Immature natural killer cell (primary cell): ENCODE data around the gene NPR3. TPM values are rescaled to one million over a fixed set of nuclear protein-coding genes. Genes with fewer than 3 reads are reported as not detected.
A peak's percentile ranks its signal among the peaks of the same experiment; 100 is the strongest.
"Not testable (repeated sequence)": the region's sequence is repeated elsewhere in the genome, so short reads cannot be mapped to it uniquely, and the experiment has no call there.

ENCODE experiments used
- DNase-seq, 3 donors: peaks; one replicate each; pipeline ENCODE4 v3.0.0; 2022; ENCODE audit warnings: mixed read lengths in 1 of 3
- H3K27ac Mint-ChIP-seq, 6 donors: one replicate each; pipeline ENCODE4 v1.8.0; 2020; ENCODE audit warnings: mixed read lengths in 6 of 6, mild to moderate bottlenecking in 5 of 6, inconsistent platforms in 4 of 6, moderate library complexity in 3 of 6
- H3K27me3 Mint-ChIP-seq, 3 donors: one replicate each; pipeline ENCODE4 v1.8.0; 2020 to 2021; ENCODE audit warnings: low read depth in 3 of 3, mild to moderate bottlenecking in 3 of 3, mixed read lengths in 3 of 3, moderate library complexity in 3 of 3, inconsistent platforms in 1 of 3
- H3K36me3 Mint-ChIP-seq, 3 donors: one replicate each; pipeline ENCODE4 v1.8.0; 2020; ENCODE audit warnings: mixed read lengths in 3 of 3, inconsistent platforms in 2 of 3, mild to moderate bottlenecking in 2 of 3
- H3K4me1 Mint-ChIP-seq, 2 donors: one replicate each; pipeline ENCODE4 v1.8.0; 2020; ENCODE audit warnings: inconsistent platforms in 2 of 2, mild to moderate bottlenecking in 2 of 2, mixed read lengths in 2 of 2, moderate library complexity in 1 of 2
- H3K4me3 Mint-ChIP-seq, 5 donors: one replicate each; pipeline ENCODE4 v1.8.0; 2020; ENCODE audit warnings: mild to moderate bottlenecking in 5 of 5, mixed read lengths in 5 of 5, inconsistent platforms in 3 of 5, moderate library complexity in 3 of 5
- H3K9me3 Mint-ChIP-seq, 6 donors: one replicate each; pipeline ENCODE4 v1.8.0; 2020; ENCODE audit warnings: mild to moderate bottlenecking in 6 of 6, mixed read lengths in 6 of 6, inconsistent platforms in 4 of 6, moderate library complexity in 3 of 6
- polyA plus RNA-seq, 3 donors: library from polyadenylated mRNA; unstranded; fragments of 300-500 nt; fragmentation: Illumina TruSeq; gene quantifications; one replicate each; pipeline ENCODE4 v1.2.3, GENCODE V29; 2021

The NPR3 gene
- polyA plus RNA-seq, 3 donors from 2014 or later: 0.04 TPM; not detected in 2

DNA sequence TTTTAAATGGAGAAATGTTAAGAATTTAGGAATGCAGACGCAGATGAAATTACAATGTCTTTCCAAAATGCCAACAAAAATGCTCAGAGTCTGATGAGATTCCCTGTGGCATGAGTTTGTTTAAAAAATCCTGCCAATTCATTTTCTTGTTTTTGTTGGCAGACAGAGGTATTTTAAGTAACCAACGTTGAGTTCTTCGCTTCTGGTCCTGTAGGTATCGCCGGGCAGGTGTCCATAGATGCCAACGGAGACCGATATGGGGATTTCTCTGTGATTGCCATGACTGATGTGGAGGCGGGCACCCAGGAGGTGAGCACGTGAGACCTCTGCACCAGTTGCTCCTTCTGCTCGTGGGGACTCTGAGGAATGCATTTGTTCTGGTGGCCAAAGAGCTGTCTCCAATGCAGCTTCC is 69.4 kb downstream of the NPR3 start:
- DNase-seq: no peak
- no peaks in the 10 kb centered on the region for H3K9me3 Mint-ChIP-seq
- no peaks in the 10 kb centered on the region for H3K4me1 Mint-ChIP-seq
- H3K27ac Mint-ChIP-seq: no peak overlapping the region
- peaks cover 0 to 7% (median 2%) of the 10 kb centered on the region in 3 donors for H3K27me3 Mint-ChIP-seq
- no peaks in the 10 kb centered on the region for H3K36me3 Mint-ChIP-seq
- no peak overlapping the region for H3K4me3 Mint-ChIP-seq

- Mint-ChIP-seq H3K9me3 (peaks cover 0 to 5% (median 0%) of the 10 kb centered on the region in 6 donors), H3K4me1 (peaks cover 0 to 2% of the 10 kb centered on the region in 2 donors), H3K27ac (no peak overlapping the region), H3K4me3 (no peak overlapping the region), H3K36me3 (peaks cover 0 to 3% (median 0%) of the 10 kb centered on the region in 3 donors), H3K27me3 (peaks cover 2 to 7% (median 3%) of the 10 kb centered on the region in 3 donors)
- DNase-seq: no peak
Observed at GRCh38 chr5:32783661-32784060, 72.5 kb downstream of the NPR3 start.

DNA sequence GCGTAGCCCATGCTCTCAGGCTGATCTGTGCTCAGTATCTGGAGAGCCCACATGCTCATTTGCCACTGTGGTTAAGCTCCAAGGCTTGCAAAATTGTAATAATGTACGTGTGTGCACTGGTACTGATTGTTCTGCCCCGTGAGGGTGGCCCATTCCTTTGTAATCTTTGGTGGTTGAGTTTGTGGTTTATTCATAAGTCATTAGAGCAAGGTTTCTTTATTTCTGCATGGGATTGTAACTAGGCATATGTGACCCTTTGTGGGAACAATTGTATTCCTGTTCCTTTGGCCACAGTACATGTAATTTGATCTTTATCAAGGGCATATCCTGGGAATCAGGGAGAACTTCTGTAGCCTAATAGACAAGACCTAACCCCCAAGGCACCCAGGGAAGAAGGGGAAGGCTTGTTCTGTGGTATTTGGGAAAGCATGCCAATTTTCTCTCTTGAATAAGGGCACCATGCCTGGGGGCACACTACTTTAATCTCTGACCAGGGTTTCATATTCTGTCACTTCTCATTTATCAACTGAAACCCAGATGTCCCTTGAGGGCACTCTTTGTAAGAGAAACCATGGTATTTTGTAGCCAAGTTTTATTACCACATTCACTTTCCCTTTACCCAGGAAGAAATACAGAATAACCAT is 74.6 kb downstream of the NPR3 start:
- H3K4me1 Mint-ChIP-seq: peaks cover 0 to 2% of the 10 kb centered on the region in 2 donors

DNA sequence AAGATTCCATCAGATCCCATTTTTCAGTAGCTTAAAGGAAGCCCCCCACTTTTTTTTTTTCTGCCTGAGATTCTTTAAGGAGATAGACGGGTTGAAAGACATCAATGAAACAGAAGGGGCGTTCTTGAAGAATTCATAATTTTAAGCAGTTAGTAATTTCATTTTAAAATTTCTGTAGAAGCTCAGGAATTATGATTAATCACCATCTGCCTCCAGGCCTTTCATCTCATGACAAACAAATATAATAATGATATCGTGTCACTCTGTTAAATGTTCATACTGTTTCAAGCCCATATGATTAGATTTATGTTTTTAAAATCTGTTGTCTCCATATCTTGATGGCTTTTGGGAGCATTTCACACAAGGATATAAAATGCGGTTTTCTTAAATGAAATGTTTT is 75.2 kb downstream of the NPR3 start:
- Mint-ChIP-seq H3K27ac (no peak overlapping the region), H3K9me3 (peaks cover 0 to 5% (median 0%) of the 10 kb centered on the region in 6 donors), H3K27me3 (peaks cover 0 to 10% (median 3%) of the 10 kb centered on the region in 3 donors), H3K4me3 (no peak overlapping the region), H3K4me1 (peaks cover 0 to 2% of the 10 kb centered on the region in 2 donors), H3K36me3 (peaks cover 0 to 3% (median 0%) of the 10 kb centered on the region in 3 donors)
- DNase-seq: no peak

More for the DNA sequence above, 74.6 kb downstream of the NPR3 start:
- H3K9me3 Mint-ChIP-seq: peaks cover 0 to 5% (median 0%) of the 10 kb centered on the region in 6 donors
- H3K27me3 Mint-ChIP-seq: peaks cover 0 to 10% (median 3%) of the 10 kb centered on the region in 3 donors
- DNase-seq: no peak
- H3K36me3 Mint-ChIP-seq: peaks cover 0 to 3% (median 0%) of the 10 kb centered on the region in 3 donors
- no peak overlapping the region for H3K4me3 Mint-ChIP-seq
- no peak overlapping the region for H3K27ac Mint-ChIP-seq

- Mint-ChIP-seq H3K36me3 (peaks cover 0 to 3% (median 0%) of the 10 kb centered on the region in 3 donors), H3K4me1 (peaks cover 0 to 2% of the 10 kb centered on the region in 2 donors), H3K27me3 (peaks cover 2 to 12% (median 6%) of the 10 kb centered on the region in 3 donors), H3K9me3 (peaks cover 0 to 5% (median 0%) of the 10 kb centered on the region in 6 donors), H3K27ac (no peak overlapping the region), H3K4me3 (no peak overlapping the region)
- DNase-seq: no peak
Observed at GRCh38 chr5:32790411-32790951, 79.4 kb downstream of the NPR3 start.

DNA sequence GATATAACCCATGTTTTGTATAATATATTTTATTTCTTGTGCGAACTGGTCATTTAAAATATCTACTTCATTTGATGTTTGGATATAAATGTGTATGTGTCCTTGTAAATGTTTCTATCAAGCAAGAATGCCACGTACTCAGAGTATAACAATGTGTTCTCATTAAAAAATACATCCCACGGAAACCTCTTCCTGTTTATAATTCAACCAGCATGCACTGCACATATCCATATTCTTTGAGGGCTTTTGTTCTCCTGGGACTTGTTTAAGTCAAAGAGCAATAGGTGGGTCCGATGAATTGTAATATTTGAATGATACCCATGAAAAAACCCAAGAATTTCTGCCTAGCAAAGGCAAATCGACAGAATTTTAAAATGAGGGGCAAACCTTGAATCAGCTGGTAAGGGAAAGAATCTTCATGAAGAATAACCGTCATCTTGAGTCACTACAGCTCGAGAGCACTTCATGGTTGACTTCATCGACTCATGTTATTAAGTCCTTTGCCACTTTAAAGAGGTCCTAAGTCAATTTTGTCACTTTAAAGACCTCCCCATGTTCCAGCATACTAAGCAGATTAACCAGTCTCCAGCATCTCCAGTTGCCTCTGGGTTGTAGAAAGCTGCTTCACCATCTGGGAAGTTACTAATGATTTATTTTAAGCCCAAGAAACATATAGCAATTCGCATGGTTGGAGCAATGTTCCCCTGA is 80.6 kb downstream of the NPR3 start:
- H3K4me1 Mint-ChIP-seq: no peaks in the 10 kb centered on the region

DNA sequence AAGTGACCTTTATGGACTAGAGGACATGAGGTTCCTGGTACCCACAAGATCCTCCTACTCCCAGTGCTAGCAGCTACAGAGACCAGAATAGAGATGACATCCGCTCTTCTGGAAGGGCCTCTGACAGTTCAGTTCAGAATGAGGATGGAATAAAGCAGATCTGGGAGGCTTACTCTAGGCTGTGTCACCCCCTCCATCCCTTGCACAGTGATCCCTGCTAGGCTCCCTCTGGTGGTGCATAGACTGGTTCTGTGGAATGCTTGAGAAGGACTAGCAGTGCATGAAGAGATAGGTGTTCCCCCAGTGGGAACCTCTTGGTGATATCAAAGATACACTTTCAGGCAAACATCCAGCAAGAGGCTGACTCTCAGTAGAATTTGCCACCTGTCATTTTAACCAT is 83.0 kb downstream of the NPR3 start:
- no peak overlapping the region for H3K27ac Mint-ChIP-seq
- H3K36me3 Mint-ChIP-seq: no peaks in the 10 kb centered on the region
- DNase-seq: no peak
- H3K4me3 Mint-ChIP-seq: no peak overlapping the region
- no peaks in the 10 kb centered on the region for H3K9me3 Mint-ChIP-seq
- peaks cover 3 to 4% (median 4%) of the 10 kb centered on the region in 3 donors for H3K27me3 Mint-ChIP-seq
- no peaks in the 10 kb centered on the region for H3K4me1 Mint-ChIP-seq

More for the DNA sequence above, 80.6 kb downstream of the NPR3 start:
- Mint-ChIP-seq H3K9me3 (peaks cover 0 to 5% (median 0%) of the 10 kb centered on the region in 6 donors), H3K4me3 (no peak overlapping the region), H3K27ac (no peak overlapping the region), H3K36me3 (peaks cover 0 to 3% (median 0%) of the 10 kb centered on the region in 3 donors), H3K27me3 (peaks cover 2 to 8% (median 5%) of the 10 kb centered on the region in 3 donors)
- DNase-seq: no peak

- H3K36me3 Mint-ChIP-seq: no peaks in the 10 kb centered on the region
- peaks cover 0 to under 1% of the 10 kb centered on the region in 2 donors for H3K4me1 Mint-ChIP-seq
- H3K27me3 Mint-ChIP-seq: peaks cover 3 to 5% (median 4%) of the 10 kb centered on the region in 3 donors
- H3K9me3 Mint-ChIP-seq: peaks cover 5 to 27% (median 12%) of the 10 kb centered on the region in 6 donors
- no peak overlapping the region for H3K27ac Mint-ChIP-seq
- no peak for DNase-seq
- H3K4me3 Mint-ChIP-seq: no peak overlapping the region
Observed at GRCh38 chr5:32802764-32803163, 91.6 kb downstream of the NPR3 start.

GRCh38 chr5:32803656-32804055 is 92.5 kb downstream of the NPR3 start:
- Mint-ChIP-seq H3K27me3 (peaks cover 3 to 7% (median 4%) of the 10 kb centered on the region in 3 donors), H3K4me3 (no peak overlapping the region), H3K27ac (peak overlapping the region in 1 of 6 donors; percentile 1), H3K9me3 (peaks cover 8 to 27% (median 12%) of the 10 kb centered on the region in 6 donors), H3K4me1 (peaks cover 0 to 5% of the 10 kb centered on the region in 2 donors), H3K36me3 (no peaks in the 10 kb centered on the region)
- no peak for DNase-seq

DNA sequence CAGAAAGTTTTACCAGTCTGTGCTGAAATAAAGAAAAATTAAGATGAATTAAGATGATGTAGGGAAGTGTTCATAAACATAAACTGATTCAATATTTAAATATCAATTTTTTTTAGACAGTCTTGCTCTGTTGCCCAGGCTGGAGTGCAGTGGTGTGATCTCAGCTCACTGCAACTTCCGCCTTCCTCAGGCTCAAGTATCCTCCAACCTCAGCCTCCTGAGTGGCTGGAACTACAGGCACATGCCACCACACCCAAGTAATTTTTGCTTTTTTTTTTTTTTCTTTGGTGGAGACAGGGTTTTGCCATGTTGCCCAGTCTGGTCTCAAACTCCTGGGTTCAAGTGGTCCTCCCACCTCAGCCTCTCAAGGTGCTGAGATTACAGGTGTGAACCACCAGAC is 94.3 kb downstream of the NPR3 start:
- H3K9me3 Mint-ChIP-seq: peaks cover 6 to 15% (median 9%) of the 10 kb centered on the region in 6 donors
- not testable (repeated sequence) for DNase-seq, H3K36me3 Mint-ChIP-seq, H3K27ac Mint-ChIP-seq, H3K4me3 Mint-ChIP-seq
- H3K27me3 Mint-ChIP-seq: peaks cover 0 to 12% (median 6%) of the 10 kb centered on the region in 3 donors
- peaks cover 10 to 15% of the 10 kb centered on the region in 2 donors for H3K4me1 Mint-ChIP-seq

- Mint-ChIP-seq H3K27me3 (peaks cover 0 to 12% (median 6%) of the 10 kb centered on the region in 3 donors), H3K36me3 (no peaks in the 10 kb centered on the region), H3K4me3 (no peak overlapping the region), H3K4me1 (peaks cover 11 to 18% of the 10 kb centered on the region in 2 donors), H3K9me3 (peaks cover 4 to 11% (median 8%) of the 10 kb centered on the region in 6 donors), H3K27ac (no peak overlapping the region)
- no peak for DNase-seq
Observed at GRCh38 chr5:32805971-32806638, 95.0 kb downstream of the NPR3 start.

GRCh38 chr5:32808783-32809182 is 97.7 kb downstream of the NPR3 start:
- DNase-seq: no peak
- H3K9me3 Mint-ChIP-seq: peaks cover 0 to 5% (median 0%) of the 10 kb centered on the region in 6 donors
- H3K27ac Mint-ChIP-seq: no peak overlapping the region
- no peak overlapping the region for H3K4me3 Mint-ChIP-seq
- H3K36me3 Mint-ChIP-seq: no peaks in the 10 kb centered on the region
- H3K4me1 Mint-ChIP-seq: peaks cover 11 to 18% of the 10 kb centered on the region in 2 donors
- peaks cover 7 to 10% (median 8%) of the 10 kb centered on the region in 3 donors for H3K27me3 Mint-ChIP-seq

- no peak overlapping the region for H3K27ac Mint-ChIP-seq
- DNase-seq: no peak
- peaks cover 11 to 18% of the 10 kb centered on the region in 2 donors for H3K4me1 Mint-ChIP-seq
- no peak overlapping the region for H3K4me3 Mint-ChIP-seq
- H3K27me3 Mint-ChIP-seq: peaks cover 7 to 11% (median 10%) of the 10 kb centered on the region in 3 donors
- peaks cover 0 to 9% (median 0%) of the 10 kb centered on the region in 6 donors for H3K9me3 Mint-ChIP-seq
- H3K36me3 Mint-ChIP-seq: peaks cover 4 to 6% (median 6%) of the 10 kb centered on the region in 3 donors
Observed at GRCh38 chr5:32810804-32811203, 99.7 kb downstream of the NPR3 start.
